Mononuclear cell (primary cell): ENCODE measurements around the gene BMP7. TPM values are rescaled to one million over a fixed set of nuclear protein-coding genes. Genes with fewer than 3 reads are reported as not detected.

ENCODE experiments used
- H3K27me3 ChIP-seq: 2 replicates; pipeline ENCODE4 v1.6.0; 2011; ENCODE audit warnings: low read length, control low read depth; ENCODE audit not compliant: insufficient read depth
- H3K4me1 ChIP-seq: 2 replicates; pipeline ENCODE4 v1.5.1; 2011; ENCODE audit warnings: mild to moderate bottlenecking, low read length, control low read depth; ENCODE audit not compliant: insufficient read depth
- H3K4me3 ChIP-seq: 2 replicates; pipeline ENCODE4 v1.5.1; 2011; ENCODE audit warnings: mild to moderate bottlenecking, low read length, moderate library complexity
- H3K9me3 ChIP-seq: 2 replicates; pipeline ENCODE4 v1.5.1; 2011; ENCODE audit warnings: low read depth, mild to moderate bottlenecking, control low read depth, low read length
- total RNA-seq: library from RNA; depleted of rRNA; stranded (reverse); fragments of >200 nt; gene quantifications from one replicate; pipeline ENCODE4 v1.2.3, GENCODE V29; 2012

Gene BMP7
- total RNA-seq, 1 donor = not detected

DNA sequence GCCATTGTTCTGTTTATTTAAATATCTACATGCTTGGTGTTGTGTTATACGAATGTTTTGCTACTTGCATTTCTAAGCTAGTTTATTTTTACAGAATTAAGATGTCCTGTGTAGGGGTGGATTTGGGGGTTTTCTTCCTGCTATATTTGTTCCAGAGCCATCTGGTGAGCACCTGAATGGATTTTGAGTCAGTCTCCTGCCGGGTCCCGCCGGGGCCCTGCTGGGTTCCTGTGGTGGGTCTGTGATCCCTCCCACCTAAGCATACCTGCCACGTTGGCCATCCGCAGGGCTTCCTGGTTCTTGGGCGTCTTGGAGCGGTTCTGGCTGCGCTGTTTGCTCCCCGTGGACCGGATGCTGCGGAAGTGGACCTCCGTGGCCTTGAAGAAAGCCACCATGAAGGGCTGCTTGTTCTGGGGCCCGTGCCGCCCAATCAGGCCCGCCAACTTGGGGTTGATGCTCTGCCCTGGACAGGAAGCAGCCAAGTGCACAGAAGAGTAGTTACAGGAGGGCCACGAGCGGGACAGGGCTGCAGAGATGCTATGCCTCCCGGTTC is 82.9 kb downstream of the BMP7 start:
- H3K27me3 ChIP-seq = no peaks in the 10 kb centered on the region
- H3K4me3 ChIP-seq = no peak overlapping the region
- no peaks in the 10 kb centered on the region for H3K4me1 ChIP-seq
- H3K9me3 ChIP-seq = no peaks in the 10 kb centered on the region

DNA sequence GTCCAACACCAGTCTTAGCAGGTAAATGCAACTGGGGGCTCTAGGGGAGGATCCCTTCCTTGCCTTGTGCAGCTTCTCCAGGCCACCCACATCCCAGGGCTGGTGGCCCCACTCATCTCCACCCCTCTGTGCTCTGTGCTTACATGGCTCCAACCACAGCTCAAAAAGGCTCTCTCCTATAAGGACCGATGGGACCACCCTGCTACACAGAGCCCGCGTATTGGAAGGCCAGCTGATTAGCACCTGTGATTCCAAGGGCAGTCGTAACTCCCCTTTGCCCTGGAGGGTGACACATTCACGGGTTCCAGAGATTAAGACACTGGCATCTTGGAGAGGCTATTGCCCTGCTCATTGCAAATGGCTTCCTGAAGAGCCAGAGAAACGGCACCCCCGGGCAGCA is 84.8 kb downstream of the BMP7 start:
- Histone ChIP-seq H3K4me3 (no peak overlapping the region), H3K4me1 (no peaks in the 10 kb centered on the region), H3K9me3 (no peaks in the 10 kb centered on the region), H3K27me3 (no peaks in the 10 kb centered on the region)

DNA sequence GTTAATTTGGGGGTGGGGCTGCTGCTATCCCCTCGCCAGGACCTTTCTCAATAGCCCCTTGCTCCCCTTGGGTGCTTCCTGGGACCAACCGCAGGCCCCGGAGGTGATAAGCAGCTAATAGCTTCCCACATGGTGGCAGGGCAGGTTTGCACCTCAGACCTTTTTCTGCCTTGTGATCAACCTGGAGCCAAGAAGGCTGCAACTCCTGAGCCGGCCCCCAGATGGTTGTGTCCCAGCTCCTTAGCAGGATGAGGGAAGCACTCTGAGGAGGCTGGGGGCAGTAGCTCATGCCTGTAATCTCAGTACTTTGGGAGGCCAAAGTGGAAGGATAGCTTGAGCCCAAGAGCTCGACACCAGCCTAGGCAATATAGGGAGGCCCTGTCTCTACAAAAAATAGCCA is 85.5 kb downstream of the BMP7 start:
- H3K9me3 ChIP-seq = no peaks in the 10 kb centered on the region
- H3K27me3 ChIP-seq = no peaks in the 10 kb centered on the region
- no peaks in the 10 kb centered on the region for H3K4me1 ChIP-seq
- H3K4me3 ChIP-seq = no peak overlapping the region

DNA sequence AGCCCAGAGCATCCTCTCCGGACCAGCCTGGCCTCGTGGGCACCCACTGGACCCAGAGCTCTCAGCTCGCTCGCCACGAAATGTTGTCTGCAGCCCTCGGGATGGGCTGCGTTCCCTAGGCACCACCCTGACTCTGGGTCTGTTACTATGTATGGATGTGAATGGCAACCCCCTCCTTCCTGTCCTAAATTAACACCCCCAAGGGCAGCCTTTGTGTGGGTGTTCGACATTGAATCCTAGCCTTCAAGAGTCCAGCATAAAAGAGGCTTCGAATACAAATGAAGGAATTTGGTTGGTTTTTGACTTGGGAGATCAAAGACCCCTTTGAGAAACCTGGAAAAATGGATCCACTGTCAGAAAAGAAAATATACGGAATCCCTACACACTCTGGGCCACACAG is 86.1 kb downstream of the BMP7 start:
- Histone ChIP-seq H3K9me3 (no peaks in the 10 kb centered on the region), H3K27me3 (no peaks in the 10 kb centered on the region), H3K4me3 (no peak overlapping the region), H3K4me1 (no peaks in the 10 kb centered on the region)

DNA sequence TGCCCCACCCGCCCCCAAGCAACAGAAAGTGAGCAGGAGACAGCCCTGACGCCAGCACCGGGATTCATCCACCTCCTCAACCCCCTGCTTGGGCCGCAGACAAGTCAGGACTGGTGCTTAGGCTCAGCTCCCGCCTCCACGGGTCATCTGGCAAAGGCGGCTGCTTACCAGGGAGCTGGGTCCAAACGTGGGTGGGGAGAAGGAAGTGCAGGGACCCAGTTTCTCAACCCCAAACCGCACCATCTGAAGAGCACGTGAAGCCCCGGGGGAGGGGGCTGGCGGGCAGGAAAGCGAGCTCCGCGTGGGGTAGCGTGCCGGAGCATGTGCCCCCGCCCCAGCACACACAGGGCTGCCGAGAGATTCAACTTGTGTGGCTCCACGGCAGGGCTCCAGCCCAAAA is 87.2 kb downstream of the BMP7 start:
- Histone ChIP-seq H3K4me1 (no peaks in the 10 kb centered on the region), H3K27me3 (no peaks in the 10 kb centered on the region), H3K9me3 (no peaks in the 10 kb centered on the region), H3K4me3 (no peak overlapping the region)

DNA sequence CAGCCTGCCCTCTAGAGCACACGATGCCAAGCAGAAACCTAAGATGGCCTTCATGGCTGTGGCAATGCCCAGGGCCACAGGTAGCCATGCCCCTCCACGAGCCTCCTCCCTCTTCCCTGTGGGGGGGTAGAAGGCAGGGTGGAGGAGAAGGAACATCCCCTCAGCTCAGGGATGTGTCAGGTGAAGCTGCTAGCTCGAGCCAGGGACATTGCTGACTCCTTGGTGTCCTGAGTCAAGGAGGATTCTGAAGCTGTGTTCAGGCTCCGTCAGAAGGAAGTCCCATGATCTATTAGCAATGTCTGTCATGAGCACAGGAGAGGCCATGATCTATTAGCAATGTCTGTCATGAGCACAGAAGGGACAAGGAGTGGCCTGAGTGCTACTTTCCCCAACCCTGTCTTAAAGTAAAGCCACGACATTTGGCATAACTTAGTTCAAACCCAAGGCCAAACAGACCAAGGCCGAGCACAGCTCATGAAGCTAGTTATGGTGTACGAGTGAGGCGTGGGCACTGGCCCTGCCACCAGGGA is 87.8 kb downstream of the BMP7 start:
- no peak overlapping the region for H3K4me3 ChIP-seq
- no peaks in the 10 kb centered on the region for H3K4me1 ChIP-seq
- no peaks in the 10 kb centered on the region for H3K9me3 ChIP-seq
- H3K27me3 ChIP-seq = no peaks in the 10 kb centered on the region

DNA sequence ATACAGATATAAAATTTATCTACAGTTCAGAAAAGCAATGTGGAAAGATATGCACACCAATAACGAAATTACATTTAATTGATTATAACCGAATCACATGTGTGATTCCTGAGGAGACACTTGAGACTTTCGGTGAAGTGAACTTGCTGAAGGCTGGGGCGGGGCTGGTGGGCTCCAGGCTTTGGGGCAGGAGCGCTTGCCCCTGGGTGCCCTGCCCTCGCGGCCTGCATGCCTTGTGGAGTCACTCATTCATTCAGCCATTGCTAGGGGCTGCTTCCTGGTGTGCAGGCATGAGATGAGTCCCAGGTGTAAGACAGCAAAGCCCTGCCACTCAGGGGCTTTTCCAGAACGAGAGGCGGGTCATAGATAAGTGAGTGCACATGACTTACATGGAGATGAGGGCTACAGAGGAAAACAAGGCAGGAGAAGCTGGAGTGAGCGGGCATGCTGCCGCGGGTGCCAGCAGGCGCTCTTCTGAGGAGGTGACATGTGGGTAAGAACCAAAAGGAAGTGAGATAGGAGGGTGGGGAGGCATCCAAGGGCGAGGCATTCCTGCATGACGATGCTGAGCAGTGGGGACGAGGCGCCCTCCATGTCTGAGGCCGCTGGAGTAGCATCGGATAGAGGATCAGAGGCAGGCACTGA is 88.7 kb downstream of the BMP7 start:
- no peaks in the 10 kb centered on the region for H3K27me3 ChIP-seq

DNA sequence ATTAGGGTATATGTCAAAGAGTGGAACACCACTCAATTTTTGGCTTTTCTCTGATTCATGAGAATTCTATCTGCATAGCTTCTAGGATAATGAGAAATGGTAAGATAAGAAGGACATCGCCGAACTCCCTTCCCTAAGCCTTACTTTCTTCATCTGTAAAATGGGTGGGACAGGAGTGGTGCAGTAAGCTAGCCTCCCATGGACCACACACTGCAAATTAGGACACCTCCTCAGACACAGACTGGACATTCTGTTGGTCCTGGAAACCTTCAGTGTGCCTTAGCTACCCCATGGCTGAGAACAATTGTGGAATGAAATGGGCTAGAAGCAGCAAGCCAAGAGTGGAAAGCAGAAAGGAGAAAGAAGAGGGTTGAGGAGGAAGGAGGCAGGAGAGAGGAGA is 89.6 kb downstream of the BMP7 start:
- no peak overlapping the region for H3K4me3 ChIP-seq
- no peaks in the 10 kb centered on the region for H3K4me1 ChIP-seq
- H3K9me3 ChIP-seq = no peaks in the 10 kb centered on the region
- no peaks in the 10 kb centered on the region for H3K27me3 ChIP-seq

More for the DNA sequence above, 88.7 kb downstream of the BMP7 start:
- Histone ChIP-seq H3K4me3 (no peak overlapping the region), H3K9me3 (no peaks in the 10 kb centered on the region), H3K4me1 (no peaks in the 10 kb centered on the region)

DNA sequence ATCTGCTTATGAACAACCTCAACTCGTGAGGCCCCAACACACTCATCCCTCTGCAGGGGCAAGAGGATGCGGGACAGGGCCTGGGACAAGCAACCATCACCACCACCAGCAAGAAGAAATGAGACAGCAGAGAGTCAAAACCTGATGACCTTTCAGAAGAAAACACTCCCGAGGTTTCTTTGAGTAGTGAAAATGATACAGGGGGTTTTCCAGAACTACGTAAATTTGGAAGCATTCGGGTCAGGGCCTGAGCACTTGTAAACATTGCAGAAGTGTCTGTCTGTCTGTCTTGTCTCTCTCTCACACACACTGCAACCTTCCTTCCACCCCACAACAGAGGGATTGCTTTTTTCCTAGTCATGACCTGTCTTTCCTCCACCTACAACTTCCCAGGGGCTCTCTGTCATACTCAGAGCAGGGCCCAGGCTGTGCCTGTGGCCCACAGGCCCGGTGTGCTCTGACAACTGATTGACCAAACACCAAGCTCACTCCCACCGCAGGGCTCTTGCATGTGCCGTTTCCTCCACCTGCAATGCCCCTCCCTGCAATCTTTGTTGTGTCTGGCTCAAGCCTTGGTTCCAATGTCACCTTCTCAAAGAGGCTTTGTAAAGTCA is 90.9 kb downstream of the BMP7 start:
- H3K9me3 ChIP-seq = no peaks in the 10 kb centered on the region
- no peaks in the 10 kb centered on the region for H3K27me3 ChIP-seq
- no peak overlapping the region for H3K4me3 ChIP-seq
- no peaks in the 10 kb centered on the region for H3K4me1 ChIP-seq

DNA sequence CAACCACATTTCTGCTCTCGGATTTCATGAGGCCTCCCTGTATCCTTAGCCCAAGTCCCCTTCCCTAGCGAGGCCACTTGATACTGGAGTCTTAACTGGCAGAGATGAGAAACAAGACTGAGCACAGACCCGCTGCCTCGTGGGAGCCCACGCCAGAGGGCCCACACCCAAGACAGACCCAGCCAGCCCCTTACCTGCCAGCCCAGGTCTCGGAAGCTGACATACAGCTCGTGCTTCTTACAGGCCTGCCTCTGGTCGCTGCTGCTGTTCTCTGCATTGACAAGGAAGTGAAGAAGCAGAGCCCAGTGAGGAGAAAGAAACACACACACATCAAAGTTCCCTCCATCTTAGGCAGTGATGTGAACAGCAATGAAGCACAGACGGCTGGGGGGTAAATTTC is 91.7 kb downstream of the BMP7 start:
- no peak overlapping the region for H3K4me3 ChIP-seq
- H3K4me1 ChIP-seq = no peaks in the 10 kb centered on the region
- H3K9me3 ChIP-seq = no peaks in the 10 kb centered on the region
- H3K27me3 ChIP-seq = no peaks in the 10 kb centered on the region

DNA sequence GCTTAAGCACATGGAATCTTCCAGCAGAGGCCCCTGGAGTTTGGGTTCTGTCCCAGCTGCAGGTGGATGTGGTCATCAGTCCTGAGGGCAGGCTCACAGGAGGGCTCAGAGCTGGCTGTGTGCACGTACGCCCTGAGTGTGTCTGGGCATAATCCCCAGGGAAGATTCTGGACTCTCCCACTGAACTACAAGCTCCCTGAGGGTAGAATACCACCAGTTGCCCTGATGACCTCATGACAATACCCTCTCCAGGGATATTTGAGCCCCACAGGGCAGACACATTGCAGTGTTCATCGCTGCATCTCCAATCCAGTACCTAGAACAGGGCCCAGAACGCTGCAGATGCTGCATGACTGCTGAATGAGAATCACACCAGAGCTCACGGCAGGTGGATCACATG is 92.5 kb downstream of the BMP7 start:
- Histone ChIP-seq H3K4me1 (no peaks in the 10 kb centered on the region), H3K27me3 (no peaks in the 10 kb centered on the region), H3K4me3 (no peak overlapping the region), H3K9me3 (no peaks in the 10 kb centered on the region)

DNA sequence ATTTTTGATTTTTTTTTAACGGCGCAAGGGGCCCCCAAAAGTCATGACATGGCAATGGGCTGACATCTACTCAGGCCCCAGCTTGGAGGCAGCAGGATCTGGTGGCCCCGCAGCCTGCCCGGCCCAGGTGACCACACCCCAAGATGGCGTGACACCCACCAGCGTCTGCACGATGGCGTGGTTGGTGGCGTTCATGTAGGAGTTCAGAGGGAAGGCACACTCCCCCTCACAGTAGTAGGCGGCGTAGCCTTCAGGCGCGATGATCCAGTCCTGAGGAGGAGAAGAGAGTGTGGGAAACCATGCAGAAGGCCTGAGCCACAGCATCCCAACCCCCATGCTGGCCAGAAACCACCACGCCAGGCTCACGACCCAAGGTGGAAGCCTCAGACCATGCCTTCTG is 93.4 kb downstream of the BMP7 start:
- no peaks in the 10 kb centered on the region for H3K27me3 ChIP-seq

DNA sequence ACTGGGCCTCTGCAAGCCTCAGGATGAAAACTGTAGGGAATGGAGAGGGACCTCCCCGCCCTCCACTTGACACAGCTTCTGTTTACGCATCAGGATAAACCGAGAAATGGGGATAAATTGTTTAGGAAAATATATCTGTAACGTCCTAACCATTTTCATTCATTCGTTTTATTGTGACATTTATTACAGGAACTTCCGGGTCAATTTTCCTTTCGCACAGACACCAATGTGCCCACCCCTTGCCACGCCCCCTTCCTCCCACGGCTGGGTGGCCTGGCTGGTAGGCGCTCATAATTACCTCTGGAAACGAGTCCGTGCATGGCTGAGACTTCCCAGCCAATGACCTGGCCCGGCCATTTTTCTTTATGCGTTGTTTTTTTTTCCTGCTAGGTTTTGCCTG is 96.1 kb downstream of the BMP7 start:
- Histone ChIP-seq H3K4me3 (no peak overlapping the region), H3K27me3 (no peaks in the 10 kb centered on the region), H3K9me3 (no peaks in the 10 kb centered on the region), H3K4me1 (no peaks in the 10 kb centered on the region)

More for the DNA sequence above, 93.4 kb downstream of the BMP7 start:
- Histone ChIP-seq H3K9me3 (no peaks in the 10 kb centered on the region), H3K4me1 (no peaks in the 10 kb centered on the region), H3K4me3 (no peak overlapping the region)

DNA sequence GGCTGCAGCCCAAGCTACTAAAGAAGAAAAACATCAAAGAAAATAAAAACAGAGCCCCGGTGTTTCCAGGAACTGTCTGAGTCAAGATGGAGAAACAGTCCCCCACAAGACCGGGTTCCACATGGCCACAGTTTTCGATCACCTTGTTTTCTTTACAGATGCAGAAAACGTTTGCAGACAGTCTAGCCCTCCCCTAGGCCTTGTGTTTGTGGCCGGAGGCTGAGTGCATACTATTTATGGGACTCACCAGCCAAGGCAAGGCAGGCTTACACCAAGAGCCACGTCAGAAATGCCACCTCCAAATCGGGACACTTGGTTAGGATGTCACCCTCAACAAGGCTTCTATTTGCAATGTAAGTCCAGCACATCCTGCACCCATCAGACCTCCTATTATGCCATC is 97.3 kb downstream of the BMP7 start:
- Histone ChIP-seq H3K27me3 (no peaks in the 10 kb centered on the region), H3K4me1 (no peaks in the 10 kb centered on the region), H3K9me3 (no peaks in the 10 kb centered on the region), H3K4me3 (no peak overlapping the region)

DNA sequence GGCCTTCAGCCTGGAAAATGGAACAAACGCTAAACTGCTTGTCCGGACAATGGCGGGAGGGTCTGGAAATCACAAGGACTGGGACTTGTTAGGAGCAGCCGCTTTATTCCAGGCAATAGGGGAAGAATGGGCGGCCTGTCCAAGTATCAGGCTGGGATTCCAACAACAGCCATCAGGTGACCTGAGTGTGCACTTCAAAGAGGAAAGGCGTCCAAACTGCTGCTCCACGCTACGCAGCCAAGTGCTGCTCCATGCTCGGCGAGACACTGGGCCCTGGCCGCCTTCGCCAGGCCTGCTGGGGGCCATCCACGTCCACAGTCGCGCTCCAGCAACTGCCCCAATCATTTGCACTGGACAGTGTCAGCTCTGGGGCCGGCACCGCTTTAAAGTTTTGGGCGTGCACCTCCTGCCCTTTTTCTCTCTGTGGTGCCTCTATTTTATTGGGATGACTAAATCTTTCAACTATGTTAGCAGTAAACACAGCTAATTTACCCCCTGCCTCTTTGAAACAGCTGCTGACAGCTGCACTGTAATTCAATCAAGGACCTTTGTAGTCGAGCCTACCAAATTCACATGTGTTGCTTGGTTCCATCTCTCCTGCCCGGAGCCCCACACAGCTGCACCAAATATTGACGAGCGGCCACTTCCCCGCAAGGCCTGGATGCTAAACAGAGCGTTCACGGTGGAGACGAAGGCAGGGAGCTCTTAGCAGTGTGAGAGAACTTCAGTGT is 98.3 kb downstream of the BMP7 start:
- Histone ChIP-seq H3K9me3 (no peaks in the 10 kb centered on the region), H3K4me3 (no peak overlapping the region), H3K4me1 (no peaks in the 10 kb centered on the region), H3K27me3 (no peaks in the 10 kb centered on the region)
